HL-60 (cell line): Measurements from ENCODE around the gene WWC1.
"Not testable (repeated sequence)": the region's sequence is repeated elsewhere in the genome, so short reads cannot be mapped to it uniquely, and the experiment has no call there.

Source experiments
- DNase-seq, 2 experiments: peaks; one replicate each; pipeline ENCODE4 v3.0.0-alpha.2; 2010 to 2020; ENCODE audit warnings: low read depth in 1 of 2, low spot score in 1 of 2
- H3K27ac ChIP-seq: fragments of 250-450 bp; sonication (Bioruptor Pico); replicated peaks from 2 replicates; pipeline ENCODE4 v1.5.1; 2020; ENCODE audit warnings: mild to moderate bottlenecking, moderate library complexity
- H3K27me3 ChIP-seq: fragments of 250-450 bp; sonication (Bioruptor Pico); 2 replicates; pipeline ENCODE4 v1.5.1; 2021; ENCODE audit warnings: mild to moderate bottlenecking, moderate library complexity; ENCODE audit not compliant: insufficient read depth, poor library complexity, severe bottlenecking
- H3K4me3 ChIP-seq: replicated peaks from 2 replicates; pipeline ENCODE4 v1.5.1; 2011; ENCODE audit warnings: mild to moderate bottlenecking, control low read depth, low read length; ENCODE audit not compliant: insufficient read depth
- GABPA ChIP-seq: IDR thresholded peaks from 2 replicates; pipeline ENCODE4 v1.6.1; 2012; ENCODE audit warnings: low read depth
- POLR2AphosphoS5 ChIP-seq: IDR thresholded peaks from 2 replicates; pipeline ENCODE4 v1.6.1; 2012; ENCODE audit warnings: low read depth
- SPI1 ChIP-seq: IDR thresholded peaks from 2 replicates; pipeline ENCODE4 v1.6.1; 2012; ENCODE audit warnings: low read depth, mild to moderate bottlenecking, borderline replicate concordance
- TF ChIP-seq, protein P1 (sequence below): IDR thresholded peaks from 2 replicates; pipeline ENCODE4 v1.6.1; 2012; ENCODE audit warnings: low read depth; ENCODE audit not compliant: insufficient replicate concordance
- TF ChIP-seq, protein P2 (sequence below): IDR thresholded peaks from one replicate; pipeline ENCODE4 v1.5.1; 2011; ENCODE audit warnings: low read length, control low read depth, inconsistent platforms; ENCODE audit not compliant: insufficient read depth

Gene WWC1

DNA sequence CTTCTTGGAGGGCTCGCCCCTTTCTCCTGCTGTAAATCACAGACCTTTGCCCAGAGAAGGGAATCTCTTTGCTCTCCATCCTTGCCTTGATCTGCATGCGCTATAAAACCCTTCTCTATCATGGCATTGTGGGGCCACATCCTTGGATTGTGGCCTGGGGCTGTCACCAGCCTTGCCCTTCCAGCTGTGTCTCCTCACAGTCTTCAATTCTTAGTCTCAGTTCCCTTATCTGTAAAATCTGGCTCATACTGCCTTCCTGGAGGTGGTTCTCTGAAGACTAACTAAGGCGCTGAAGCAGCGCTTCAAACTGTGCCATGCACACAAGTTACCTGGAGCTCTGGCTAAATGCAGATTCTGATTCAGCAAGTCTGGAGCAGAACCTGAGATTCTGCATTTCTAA is 141.5 kb downstream of the WWC1 start:
- H3K4me3 ChIP-seq: no peak overlapping the region

DNA sequence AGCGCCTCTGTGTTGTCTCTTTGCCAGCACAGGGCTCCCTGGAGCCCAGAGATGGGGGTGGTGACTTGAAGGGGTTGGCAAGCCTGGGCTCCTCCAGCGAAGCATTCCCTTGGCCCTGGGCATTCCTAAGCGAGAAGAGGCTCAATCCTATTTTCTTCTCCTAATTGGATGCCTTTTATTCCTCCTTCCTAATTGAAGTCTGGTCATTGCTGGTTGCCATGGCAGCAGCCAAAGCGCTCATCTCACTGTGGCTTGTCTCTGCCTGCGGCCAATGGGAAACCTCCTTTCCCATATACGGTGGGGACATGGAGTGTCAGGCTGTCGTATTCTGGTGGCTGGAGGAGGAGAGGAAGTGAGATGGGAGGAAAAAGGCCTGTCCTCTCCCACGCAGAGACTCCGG is 142.6 kb downstream of the WWC1 start:
- Histone ChIP-seq H3K4me3 (no peak overlapping the region), H3K27me3 (no peaks in the 10 kb centered on the region), H3K27ac (no peak overlapping the region)
- TF ChIP-seq POLR2AphosphoS5 (no peak), SPI1 (no peak), GABPA (no peak)
- TF ChIP-seq, protein P1, sequence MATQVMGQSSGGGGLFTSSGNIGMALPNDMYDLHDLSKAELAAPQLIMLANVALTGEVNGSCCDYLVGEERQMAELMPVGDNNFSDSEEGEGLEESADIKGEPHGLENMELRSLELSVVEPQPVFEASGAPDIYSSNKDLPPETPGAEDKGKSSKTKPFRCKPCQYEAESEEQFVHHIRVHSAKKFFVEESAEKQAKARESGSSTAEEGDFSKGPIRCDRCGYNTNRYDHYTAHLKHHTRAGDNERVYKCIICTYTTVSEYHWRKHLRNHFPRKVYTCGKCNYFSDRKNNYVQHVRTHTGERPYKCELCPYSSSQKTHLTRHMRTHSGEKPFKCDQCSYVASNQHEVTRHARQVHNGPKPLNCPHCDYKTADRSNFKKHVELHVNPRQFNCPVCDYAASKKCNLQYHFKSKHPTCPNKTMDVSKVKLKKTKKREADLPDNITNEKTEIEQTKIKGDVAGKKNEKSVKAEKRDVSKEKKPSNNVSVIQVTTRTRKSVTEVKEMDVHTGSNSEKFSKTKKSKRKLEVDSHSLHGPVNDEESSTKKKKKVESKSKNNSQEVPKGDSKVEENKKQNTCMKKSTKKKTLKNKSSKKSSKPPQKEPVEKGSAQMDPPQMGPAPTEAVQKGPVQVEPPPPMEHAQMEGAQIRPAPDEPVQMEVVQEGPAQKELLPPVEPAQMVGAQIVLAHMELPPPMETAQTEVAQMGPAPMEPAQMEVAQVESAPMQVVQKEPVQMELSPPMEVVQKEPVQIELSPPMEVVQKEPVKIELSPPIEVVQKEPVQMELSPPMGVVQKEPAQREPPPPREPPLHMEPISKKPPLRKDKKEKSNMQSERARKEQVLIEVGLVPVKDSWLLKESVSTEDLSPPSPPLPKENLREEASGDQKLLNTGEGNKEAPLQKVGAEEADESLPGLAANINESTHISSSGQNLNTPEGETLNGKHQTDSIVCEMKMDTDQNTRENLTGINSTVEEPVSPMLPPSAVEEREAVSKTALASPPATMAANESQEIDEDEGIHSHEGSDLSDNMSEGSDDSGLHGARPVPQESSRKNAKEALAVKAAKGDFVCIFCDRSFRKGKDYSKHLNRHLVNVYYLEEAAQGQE: no peak
- TF ChIP-seq, protein P2, sequence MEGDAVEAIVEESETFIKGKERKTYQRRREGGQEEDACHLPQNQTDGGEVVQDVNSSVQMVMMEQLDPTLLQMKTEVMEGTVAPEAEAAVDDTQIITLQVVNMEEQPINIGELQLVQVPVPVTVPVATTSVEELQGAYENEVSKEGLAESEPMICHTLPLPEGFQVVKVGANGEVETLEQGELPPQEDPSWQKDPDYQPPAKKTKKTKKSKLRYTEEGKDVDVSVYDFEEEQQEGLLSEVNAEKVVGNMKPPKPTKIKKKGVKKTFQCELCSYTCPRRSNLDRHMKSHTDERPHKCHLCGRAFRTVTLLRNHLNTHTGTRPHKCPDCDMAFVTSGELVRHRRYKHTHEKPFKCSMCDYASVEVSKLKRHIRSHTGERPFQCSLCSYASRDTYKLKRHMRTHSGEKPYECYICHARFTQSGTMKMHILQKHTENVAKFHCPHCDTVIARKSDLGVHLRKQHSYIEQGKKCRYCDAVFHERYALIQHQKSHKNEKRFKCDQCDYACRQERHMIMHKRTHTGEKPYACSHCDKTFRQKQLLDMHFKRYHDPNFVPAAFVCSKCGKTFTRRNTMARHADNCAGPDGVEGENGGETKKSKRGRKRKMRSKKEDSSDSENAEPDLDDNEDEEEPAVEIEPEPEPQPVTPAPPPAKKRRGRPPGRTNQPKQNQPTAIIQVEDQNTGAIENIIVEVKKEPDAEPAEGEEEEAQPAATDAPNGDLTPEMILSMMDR: no peak
- DNase-seq: no peak

More for the DNA sequence above, 141.5 kb downstream of the WWC1 start:
- TF ChIP-seq, protein P1: no peak
- no peak for TF ChIP-seq POLR2AphosphoS5
- TF ChIP-seq, protein P2: no peak
- TF ChIP-seq GABPA: no peak
- no peak for TF ChIP-seq SPI1
- H3K27me3 ChIP-seq: no peaks in the 10 kb centered on the region
- H3K27ac ChIP-seq: no peak overlapping the region
- DNase-seq: no peak

DNA sequence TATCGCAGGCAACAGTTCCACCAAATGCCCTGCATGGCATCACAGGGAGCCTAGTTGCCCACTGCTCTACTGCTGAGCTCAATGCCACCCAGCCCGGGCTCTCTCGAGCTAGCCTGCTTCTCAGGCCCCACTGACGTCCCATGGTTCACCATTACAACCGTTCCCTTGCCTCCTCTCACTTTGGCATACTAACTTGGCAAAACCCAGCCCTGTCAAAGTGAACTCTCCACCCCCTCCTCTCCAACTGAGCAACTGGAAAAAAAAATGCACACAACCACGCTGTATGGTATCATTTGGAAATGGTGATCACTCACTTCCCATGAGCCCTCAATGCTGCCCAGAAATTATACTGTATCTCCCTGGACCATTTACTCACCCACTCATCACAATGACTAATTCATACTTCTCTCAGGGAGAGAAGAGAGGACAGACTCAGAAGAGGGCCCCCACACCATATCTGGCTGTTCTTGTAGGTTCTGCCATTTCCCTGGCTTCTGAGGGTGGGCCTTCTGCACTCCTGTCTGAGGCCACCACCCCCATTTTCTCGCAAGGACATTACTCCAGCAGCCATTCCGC is 143.4 kb downstream of the WWC1 start:
- TF ChIP-seq, protein P2: no peak
- no peak for TF ChIP-seq SPI1
- no peak for DNase-seq
- Histone ChIP-seq H3K27me3 (no peaks in the 10 kb centered on the region), H3K27ac (no peak overlapping the region), H3K4me3 (no peak overlapping the region)

DNA sequence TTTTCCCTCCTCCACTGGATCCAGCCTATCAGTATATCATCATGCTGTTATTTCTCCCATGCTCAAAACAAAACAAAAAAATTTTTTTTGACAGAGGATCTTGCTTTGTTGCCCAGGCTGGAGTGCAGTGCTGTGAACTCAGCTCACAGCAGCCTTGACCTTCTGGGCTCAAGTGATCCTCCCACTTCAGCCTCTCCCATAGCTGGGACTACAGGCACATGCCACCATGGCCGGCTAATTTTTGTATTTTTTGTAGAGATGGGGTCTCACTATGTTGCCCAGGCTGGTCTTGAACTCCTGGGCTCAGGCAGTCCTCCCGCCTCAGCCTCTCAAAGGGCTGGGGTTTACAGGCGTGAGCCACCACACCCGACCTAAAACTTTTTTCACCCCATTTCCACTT is 143.9 kb downstream of the WWC1 start:
- not testable (repeated sequence) for H3K4me3 ChIP-seq, H3K27me3 ChIP-seq, DNase-seq, H3K27ac ChIP-seq
